ENCODE data around the gene NES.

The NES gene

DNA sequence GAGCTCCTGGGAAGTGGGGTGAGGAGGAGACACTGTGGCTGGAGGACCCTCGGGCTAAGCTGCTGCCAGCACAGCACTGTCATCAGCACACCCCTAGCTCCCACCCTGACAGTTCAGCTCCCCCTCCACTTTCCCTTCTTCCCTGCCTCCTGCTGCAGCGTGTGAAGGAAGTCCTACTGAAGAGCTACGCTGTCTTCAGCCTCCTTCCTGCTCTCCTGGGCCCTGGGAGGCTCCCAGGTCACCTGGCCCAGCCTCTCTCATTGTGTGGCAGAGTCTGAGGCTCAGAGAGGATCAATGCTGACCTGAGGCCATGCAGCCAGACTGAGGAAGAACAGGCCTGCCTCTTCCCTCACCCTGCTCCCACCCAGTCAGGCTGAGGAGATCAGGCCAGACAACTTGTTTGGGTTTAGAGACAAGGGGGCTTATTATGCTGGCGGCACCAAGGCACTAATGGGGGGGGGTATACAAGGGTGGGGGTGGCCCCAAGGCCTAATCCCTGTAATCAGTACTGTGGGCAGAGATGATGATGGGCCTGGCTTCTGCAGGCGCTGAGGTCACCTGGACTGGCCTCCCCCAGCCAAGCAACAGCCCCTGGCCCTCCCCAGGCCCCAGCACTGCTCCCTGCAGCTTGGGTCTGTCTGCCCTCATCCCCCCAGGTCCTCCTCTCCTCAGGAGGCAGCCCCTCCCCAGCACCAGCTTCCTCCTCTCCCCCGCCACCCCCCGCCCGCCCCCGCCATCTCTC, 9.1 kb downstream of the NES start:
- CTCF ChIA-PET, result interaction anchor here (1.3 kb wide), 1 partner anchor 8 kb away, joined by 6 read pairs; no protein-coding TSS in a partner anchor
- DNase-seq, result no peak
- no peak overlapping the region for H3K4me3 Mint-ChIP-seq
- peaks cover 17% of the 10 kb centered on the region for H3K4me1 Mint-ChIP-seq
- no peak overlapping the region for H3K27ac Mint-ChIP-seq
- no peaks in the 10 kb centered on the region for H3K36me3 Mint-ChIP-seq
- H3K27me3 Mint-ChIP-seq, result peaks cover 93% of the 10 kb centered on the region
- H3K9me3 Mint-ChIP-seq, result no peaks in the 10 kb centered on the region

DNA sequence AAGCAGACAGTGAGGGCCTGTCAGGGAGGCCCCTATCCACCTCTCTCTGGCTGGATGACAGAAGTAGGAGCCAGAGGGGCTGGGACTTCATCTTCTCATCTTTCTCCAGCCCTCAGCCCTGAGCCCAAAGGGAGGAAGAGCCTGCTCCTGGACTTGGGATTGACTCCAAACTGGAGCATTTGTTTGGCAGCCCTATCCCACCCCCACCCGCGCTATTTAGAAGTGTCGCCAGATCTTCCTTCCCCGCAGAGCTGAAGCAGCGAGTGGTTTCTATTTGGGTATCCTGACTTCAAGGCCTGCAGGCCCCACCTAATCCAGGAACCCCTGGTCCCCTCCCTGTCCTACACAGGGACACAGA, 9.6 kb downstream of the NES start:
- Mint-ChIP-seq H3K4me3 (no peak overlapping the region), H3K27me3 (peaks cover 93% of the 10 kb centered on the region), H3K27ac (no peak overlapping the region), H3K4me1 (peaks cover 21% of the 10 kb centered on the region), H3K36me3 (no peaks in the 10 kb centered on the region), H3K9me3 (no peaks in the 10 kb centered on the region)
- DNase-seq, result no peak
- CTCF ChIA-PET, result interaction anchor here (1.3 kb wide), 1 partner anchor 9 kb away, joined by 6 read pairs; no protein-coding TSS in a partner anchor

DNA sequence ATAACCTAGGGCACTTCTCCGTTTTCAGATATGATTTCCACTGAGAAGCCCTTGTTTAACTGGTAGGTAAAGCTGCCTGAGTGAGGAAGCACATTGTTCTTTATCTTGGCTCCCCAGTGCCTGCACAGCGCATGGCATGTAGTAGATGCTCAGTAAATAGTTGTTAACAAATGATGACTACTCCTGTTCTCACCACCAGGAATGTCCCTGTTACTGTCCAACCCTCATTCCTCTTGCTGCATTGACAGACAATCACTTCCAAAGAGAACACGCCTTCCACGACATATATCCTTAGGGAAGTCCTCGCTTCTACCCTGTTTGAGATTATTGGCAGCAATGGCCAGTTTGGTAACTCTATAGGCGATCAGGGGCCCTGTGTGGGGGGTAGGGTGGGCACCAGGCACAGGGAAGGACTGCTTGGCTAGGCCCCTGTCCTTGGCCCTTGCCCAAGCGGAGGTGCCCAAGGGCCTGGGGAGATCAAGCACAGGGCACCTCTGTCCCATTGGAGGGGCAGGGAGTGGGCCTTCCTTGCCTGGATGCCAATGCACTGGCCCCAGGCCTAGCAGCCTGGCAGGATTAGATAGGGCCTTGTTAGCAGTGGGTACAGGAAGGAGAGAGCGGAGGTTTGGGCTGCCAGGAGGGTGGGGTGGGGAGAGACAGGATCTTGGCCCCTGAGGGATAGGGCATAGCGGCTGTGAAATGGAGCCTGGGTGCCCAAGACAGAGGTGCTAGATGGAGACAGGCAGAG, 10.2 kb downstream of the NES start:
- H3K36me3 Mint-ChIP-seq, result no peaks in the 10 kb centered on the region
- peaks cover 25% of the 10 kb centered on the region for H3K4me1 Mint-ChIP-seq
- no peak for DNase-seq
- H3K9me3 Mint-ChIP-seq, result no peaks in the 10 kb centered on the region
- no peak overlapping the region for H3K4me3 Mint-ChIP-seq
- no peak overlapping the region for H3K27ac Mint-ChIP-seq
- peaks cover 92% of the 10 kb centered on the region for H3K27me3 Mint-ChIP-seq
- CTCF ChIA-PET, result interaction anchor here (1.3 to 3.1 kb wide), 2 partner anchors 9 to 10 kb away, joined by 6 to 16 read pairs; partner anchors contain the start of gene NES

DNA sequence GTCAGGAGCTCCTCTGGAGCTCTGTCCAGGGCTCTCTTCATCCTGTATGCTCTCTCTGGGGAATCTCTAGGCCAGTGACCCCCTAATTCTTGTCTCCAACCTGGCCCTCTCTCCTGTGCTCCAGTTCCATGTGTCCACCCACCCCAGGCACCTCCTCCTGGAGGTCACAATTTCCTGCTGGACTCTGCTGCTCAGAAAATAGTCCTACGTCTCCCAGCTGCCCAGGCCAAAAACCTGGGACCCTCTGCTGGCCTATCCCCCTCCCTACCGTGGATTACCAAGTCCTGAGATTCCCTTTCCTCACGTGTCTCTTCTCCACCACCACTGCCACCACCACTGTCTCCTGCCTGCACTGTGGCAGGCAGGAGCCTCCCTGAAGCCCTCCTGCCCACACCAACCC, 11.7 kb downstream of the NES start:
- CTCF ChIA-PET, result interaction anchor here (1.0 to 3.1 kb wide), 5 partner anchors 12 to 60 kb away, joined by 3 to 16 read pairs (median 4); partner anchors contain the start of gene NES
- DNase-seq, result no peak
- Mint-ChIP-seq H3K27me3 (peaks cover 85% of the 10 kb centered on the region), H3K4me1 (peaks cover 40% of the 10 kb centered on the region), H3K9me3 (no peaks in the 10 kb centered on the region), H3K36me3 (no peaks in the 10 kb centered on the region), H3K27ac (no peak overlapping the region), H3K4me3 (no peak overlapping the region)

DNA sequence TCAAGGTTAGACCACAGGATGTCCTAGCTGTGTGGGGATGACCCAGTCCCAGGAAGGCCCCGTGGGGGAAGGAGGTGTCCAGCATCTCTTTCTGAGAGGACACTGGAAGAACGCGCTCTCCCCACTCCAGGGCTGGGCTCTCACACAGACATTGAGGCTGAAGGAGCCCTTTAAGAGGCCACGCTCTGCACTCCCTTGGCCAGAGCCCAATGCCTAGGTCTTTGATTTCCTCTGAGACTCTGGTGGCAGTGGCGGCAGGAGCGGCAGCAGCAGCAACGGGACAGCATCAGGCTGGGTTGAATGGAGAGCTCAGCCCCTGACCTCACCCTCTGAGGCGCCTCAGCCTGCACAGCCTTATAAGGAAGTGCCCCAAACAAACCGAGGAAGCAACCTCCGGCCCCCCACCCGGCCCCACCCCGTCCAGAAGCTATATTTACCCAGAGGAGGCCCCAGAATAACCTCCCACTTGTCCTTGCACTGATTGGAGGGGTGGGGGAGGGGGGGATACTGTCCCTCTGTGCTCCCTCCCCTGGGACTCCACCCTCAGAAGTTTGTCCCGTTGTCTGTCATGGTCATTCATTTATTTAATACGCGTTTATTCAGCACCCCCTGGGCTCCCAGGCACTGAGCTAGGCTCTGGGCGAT, 12.3 kb downstream of the NES start:
- Mint-ChIP-seq H3K4me1 (peaks cover 47% of the 10 kb centered on the region), H3K27me3 (peaks cover 82% of the 10 kb centered on the region), H3K4me3 (no peak overlapping the region), H3K27ac (no peak overlapping the region), H3K36me3 (no peaks in the 10 kb centered on the region), H3K9me3 (no peaks in the 10 kb centered on the region)
- no peak for DNase-seq
- CTCF ChIA-PET, result interaction anchor here (1.0 to 3.1 kb wide), 4 partner anchors 12 to 60 kb away, joined by 3 to 16 read pairs (median 4); partner anchors contain the start of gene NES

DNA sequence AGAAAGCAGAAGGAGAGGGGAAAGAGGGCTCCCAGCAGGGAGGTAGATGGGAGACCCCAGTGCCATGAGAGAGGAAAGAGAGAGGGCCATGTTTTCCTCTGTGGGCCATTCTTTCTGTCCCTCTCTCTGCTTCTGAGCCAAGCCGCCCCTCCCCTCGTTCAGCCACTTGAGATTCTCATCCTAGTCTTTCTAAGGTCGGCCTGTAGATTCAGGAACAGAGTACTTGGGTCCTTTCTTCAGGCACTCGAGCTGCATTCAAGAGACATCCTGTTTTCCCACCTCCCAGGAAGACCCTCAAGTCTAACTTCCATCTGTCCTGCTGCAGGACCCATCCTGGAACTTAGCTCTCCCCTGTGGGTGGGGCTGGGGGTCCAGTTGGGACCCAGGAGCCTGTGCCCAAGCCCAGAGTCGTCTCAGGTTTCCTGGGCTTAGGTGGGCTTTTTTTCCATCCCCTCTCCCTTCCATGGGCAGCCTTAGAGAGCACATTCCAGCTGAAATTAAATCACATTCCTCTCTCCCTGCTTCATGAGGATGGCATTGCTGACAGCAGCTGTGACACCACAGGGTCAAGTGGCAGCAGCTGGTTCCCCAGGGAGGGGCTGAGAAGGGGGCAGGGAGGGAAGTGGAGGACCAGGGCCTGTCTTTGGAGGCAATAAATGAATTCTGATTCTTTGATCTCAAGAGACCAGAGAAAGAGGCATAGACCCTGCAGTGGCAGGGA, 13.0 kb downstream of the NES start:
- Mint-ChIP-seq H3K4me3 (no peak overlapping the region), H3K36me3 (no peaks in the 10 kb centered on the region), H3K27ac (no peak overlapping the region), H3K4me1 (peaks cover 53% of the 10 kb centered on the region), H3K27me3 (peaks cover 79% of the 10 kb centered on the region), H3K9me3 (no peaks in the 10 kb centered on the region)
- no peak for DNase-seq
- CTCF ChIA-PET, result interaction anchor here (1.5 to 3.1 kb wide), 2 partner anchors 13 to 61 kb away, joined by 4 to 16 read pairs; partner anchors contain the start of gene NES

DNA sequence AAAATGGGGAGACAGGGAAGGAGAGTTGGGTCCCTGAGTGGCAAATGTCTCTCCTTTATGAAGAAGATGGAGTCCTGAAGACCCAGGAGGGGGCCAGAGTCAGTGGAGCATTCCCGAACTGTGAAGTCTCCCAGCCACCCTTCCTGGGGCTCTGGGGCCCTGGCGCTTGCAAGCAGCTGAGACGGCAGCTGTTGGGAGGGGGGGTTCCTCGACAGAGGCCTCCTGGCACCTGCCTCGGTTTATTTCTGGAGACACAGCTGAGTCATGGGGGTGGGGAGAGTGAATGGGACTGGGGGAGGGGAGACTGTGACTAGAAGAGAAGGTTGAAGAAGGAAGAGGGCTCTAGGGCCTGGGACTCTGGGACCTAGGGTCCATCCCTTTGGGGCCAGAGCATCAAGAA, 14.0 kb downstream of the NES start:
- peak overlapping the region; percentile 78 for H3K27ac Mint-ChIP-seq
- H3K27me3 Mint-ChIP-seq, result peaks cover 81% of the 10 kb centered on the region
- DNase-seq, result no peak
- no peak overlapping the region for H3K4me3 Mint-ChIP-seq
- H3K4me1 Mint-ChIP-seq, result peaks cover 58% of the 10 kb centered on the region
- CTCF ChIA-PET, result no interaction called here
- no peaks in the 10 kb centered on the region for H3K9me3 Mint-ChIP-seq
- H3K36me3 Mint-ChIP-seq, result no peaks in the 10 kb centered on the region

DNA sequence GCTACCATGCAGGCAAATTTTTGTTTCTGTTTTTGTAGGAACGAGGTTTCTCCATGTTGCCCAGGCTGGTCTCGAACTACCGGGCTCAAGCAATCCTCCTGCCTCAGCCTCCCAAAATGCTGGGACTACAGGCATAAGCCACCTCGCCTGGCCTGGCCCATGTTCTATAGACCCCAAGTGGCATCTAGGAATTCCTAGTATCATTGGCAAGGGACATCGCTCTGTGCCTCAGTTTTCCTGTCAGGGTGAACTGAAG, 14.5 kb downstream of the NES start:
- Mint-ChIP-seq H3K27ac (peak overlapping the region; percentile 78), H3K4me3 (no peak overlapping the region), H3K27me3 (peaks cover 81% of the 10 kb centered on the region), H3K36me3 (no peaks in the 10 kb centered on the region), H3K4me1 (peaks cover 62% of the 10 kb centered on the region), H3K9me3 (no peaks in the 10 kb centered on the region)
- CTCF ChIA-PET, result interaction anchor here (2.7 to 8.7 kb wide), 2 partner anchors 27 to 36 kb away, joined by 13 to 264 read pairs; no protein-coding TSS in a partner anchor
- DNase-seq, result no peak

DNA sequence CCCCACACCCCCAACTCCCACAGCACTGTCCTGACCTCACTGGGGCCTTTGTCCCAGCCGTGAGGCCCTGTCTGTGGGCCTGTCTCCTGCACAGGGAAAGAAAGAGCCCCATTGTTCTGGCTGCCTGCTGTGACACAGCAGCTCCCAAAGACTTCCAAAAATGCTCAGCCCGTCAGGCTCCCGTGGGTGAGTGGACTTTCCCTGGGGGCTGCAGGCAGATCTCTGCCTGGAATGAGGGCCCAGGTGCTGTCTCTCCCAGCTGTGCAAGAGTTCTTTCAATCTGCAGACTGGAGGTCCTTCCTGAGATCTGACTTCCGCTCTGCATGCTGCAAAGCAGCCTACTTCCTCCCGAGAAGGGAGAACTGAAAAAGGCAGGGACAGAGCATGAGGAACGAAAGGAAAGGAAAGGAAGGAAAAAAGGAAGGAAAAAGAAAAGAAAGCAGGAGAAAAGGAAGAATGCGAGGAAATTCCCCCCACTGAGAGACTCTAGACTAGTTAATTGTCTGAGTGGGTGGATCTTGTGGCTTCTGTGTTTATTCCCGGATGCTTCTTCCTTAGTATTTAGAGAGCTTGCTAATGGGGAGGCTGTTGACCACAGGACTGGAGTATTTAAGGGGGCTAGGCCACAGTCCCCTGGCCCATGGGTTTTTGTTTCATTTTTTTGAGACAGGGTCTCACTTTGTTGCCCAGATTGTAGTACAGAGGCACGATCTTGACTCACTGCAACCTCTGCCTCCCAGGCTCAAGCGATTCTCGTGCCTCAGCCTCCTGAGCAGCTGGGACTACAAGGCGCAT, 15.0 kb downstream of the NES start:
- CTCF ChIA-PET, result interaction anchor here (2.2 to 8.7 kb wide), 5 partner anchors 15 to 230 kb away, joined by 5 to 264 read pairs (median 35); partner anchors contain the start of genes ISG20L2, METTL25B and NES
- H3K27me3 Mint-ChIP-seq, result peaks cover 81% of the 10 kb centered on the region
- H3K4me1 Mint-ChIP-seq, result peaks cover 66% of the 10 kb centered on the region
- H3K36me3 Mint-ChIP-seq, result no peaks in the 10 kb centered on the region
- no peak overlapping the region for H3K27ac Mint-ChIP-seq
- no peaks in the 10 kb centered on the region for H3K9me3 Mint-ChIP-seq
- H3K4me3 Mint-ChIP-seq, result no peak overlapping the region
- DNase-seq, result no peak

DNA sequence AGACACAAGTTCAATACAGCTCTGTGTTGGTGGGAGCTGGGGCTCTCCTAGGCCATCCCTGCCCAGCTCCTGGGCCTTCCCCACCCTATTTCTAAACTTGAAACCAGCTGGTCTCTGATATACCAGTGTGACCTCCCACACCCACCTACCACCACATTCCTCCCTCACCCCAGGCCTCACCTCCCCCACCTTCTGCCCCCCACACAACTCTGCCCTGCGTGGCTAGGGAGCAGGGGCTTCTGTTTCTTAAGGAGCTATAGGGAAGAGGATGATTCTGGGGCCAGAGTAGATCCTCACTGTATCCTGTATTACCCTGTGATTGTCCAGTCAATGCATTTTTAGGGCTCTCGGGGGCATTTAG, 16.5 kb downstream of the NES start:
- DNase-seq, result no peak
- Mint-ChIP-seq H3K27me3 (peaks cover 84% of the 10 kb centered on the region), H3K27ac (peak overlapping the region; percentile 80), H3K9me3 (no peaks in the 10 kb centered on the region), H3K4me3 (peak overlapping the region; percentile 69), H3K4me1 (peaks cover 72% of the 10 kb centered on the region), H3K36me3 (no peaks in the 10 kb centered on the region)
- CTCF ChIA-PET, result interaction anchor here (0.5 to 8.7 kb wide), 17 partner anchors 10 to 1353 kb away, joined by 3 to 264 read pairs (median 6); partner anchors contain the start of genes CRABP2, HAPLN2, ISG20L2 and METTL25B

DNA sequence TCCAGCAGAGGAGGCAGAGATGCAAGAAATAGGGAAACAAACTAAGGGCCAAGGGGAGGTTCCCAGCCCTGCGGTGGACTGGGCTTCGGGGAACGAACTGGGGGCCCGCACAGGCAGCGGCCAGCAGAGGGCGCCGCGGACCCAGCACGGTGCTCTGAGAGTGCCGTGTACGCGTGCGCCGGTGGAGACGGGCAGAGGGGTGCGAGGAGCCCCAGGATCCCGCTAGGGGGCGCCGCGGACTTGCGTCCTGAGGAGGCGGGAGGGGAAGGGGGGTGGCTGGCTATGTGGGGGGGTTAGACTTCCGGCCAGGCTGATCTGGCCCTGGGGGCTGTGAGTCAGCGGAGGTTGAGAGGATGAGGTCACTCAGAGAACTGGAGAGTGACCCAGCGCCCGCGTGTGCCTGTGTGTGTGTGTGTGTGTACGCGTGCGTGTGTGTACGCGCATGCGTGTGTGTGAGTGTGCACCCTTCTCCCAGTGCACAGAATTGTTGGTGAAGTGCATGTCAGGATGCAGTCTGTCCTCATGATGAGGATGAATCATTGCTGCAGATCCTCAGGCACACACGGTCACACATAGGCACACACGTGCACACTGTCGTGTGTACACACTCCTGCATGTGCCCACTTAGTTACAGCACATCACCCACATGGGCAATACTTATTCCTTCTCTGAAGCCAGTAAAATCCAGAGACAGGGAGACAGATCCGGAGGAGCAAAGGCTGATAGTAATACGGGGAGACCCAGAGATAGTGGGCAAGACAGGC, 17.0 kb downstream of the NES start:
- no peaks in the 10 kb centered on the region for H3K9me3 Mint-ChIP-seq
- no peaks in the 10 kb centered on the region for H3K36me3 Mint-ChIP-seq
- peaks cover 84% of the 10 kb centered on the region for H3K27me3 Mint-ChIP-seq
- H3K27ac Mint-ChIP-seq, result peak overlapping the region; percentile 80
- CTCF ChIA-PET, result interaction anchor here (0.5 to 8.7 kb wide), 36 partner anchors 10 to 1352 kb away, joined by 3 to 264 read pairs (median 4); partner anchors contain the start of genes BCAN, CRABP2, HAPLN2 and ISG20L2
- H3K4me3 Mint-ChIP-seq, result peak overlapping the region; percentile 69
- DNase-seq, result peak; percentile 94
- peaks cover 67% of the 10 kb centered on the region for H3K4me1 Mint-ChIP-seq

DNA sequence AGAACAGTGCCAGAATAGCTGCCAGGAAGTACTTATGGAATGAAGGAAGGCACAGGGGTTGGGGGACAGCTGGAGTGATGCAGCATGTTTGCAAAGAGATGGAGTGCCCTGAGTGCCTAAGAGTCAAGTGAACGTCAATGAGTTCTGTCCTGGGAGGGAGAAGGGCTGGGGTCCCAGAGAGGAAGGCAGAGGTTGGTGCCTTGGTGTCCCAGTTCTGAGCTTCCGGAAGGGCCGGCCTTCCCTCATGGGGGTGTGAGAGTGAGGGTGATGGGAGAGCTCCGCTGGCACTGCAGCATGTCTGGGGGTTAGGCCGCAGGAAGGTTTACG, 17.6 kb downstream of the NES start:
- DNase-seq, result no peak
- no peaks in the 10 kb centered on the region for H3K36me3 Mint-ChIP-seq
- H3K27me3 Mint-ChIP-seq, result peaks cover 84% of the 10 kb centered on the region
- peaks cover 63% of the 10 kb centered on the region for H3K4me1 Mint-ChIP-seq
- no peak overlapping the region for H3K27ac Mint-ChIP-seq
- no peaks in the 10 kb centered on the region for H3K9me3 Mint-ChIP-seq
- peak overlapping the region; percentile 50 for H3K4me3 Mint-ChIP-seq
- CTCF ChIA-PET, result interaction anchor here (0.8 to 8.7 kb wide), 25 partner anchors 11 to 268 kb away, joined by 3 to 264 read pairs (median 4); partner anchors contain the start of genes BCAN, CRABP2, HAPLN2 and ISG20L2
